OCI-LY1 (cell line): ENCODE measurements around the gene GCLM.
"Not testable (repeated sequence)": the region's sequence is repeated elsewhere in the genome, so short reads cannot be mapped to it uniquely, and the experiment has no call there.

Source experiments
- H2AFZ ChIP-seq: fragments of 200-600 bp; sonication (generic), shearing (Covaris generic); 2 replicates; pipeline ENCODE4 v1.6.0; 2014; ENCODE audit warnings: antibody characterized with exemption, mild to moderate bottlenecking, low read length
- H3F3A ChIP-seq: fragments of 200-600 bp; sonication (generic), shearing (Covaris generic); 2 replicates; pipeline ENCODE4 v1.6.0; 2014; ENCODE audit warnings: mild to moderate bottlenecking, antibody characterized with exemption, low read length, moderate library complexity; ENCODE audit not compliant: insufficient read depth
- H3K27ac ChIP-seq: fragments of 200-600 bp; sonication (generic); 2 replicates; pipeline ENCODE4 v1.5.1; 2014; ENCODE audit warnings: low read length, mixed run types, mild to moderate bottlenecking, low read depth; ENCODE audit not compliant: poor library complexity, severe bottlenecking
- H3K27me3 ChIP-seq: fragments of 200-600 bp; sonication (generic); 2 replicates; pipeline ENCODE4 v1.6.0; 2014; ENCODE audit warnings: antibody characterized with exemption, mild to moderate bottlenecking, low read length, moderate library complexity; ENCODE audit not compliant: insufficient read depth
- H3K36me3 ChIP-seq: fragments of 200-600 bp; sonication (generic); 2 replicates; pipeline ENCODE4 v1.6.1; 2014; ENCODE audit warnings: mild to moderate bottlenecking, antibody characterized with exemption, low read length, moderate library complexity, mixed read lengths; ENCODE audit not compliant: insufficient read depth
- H3K4me1 ChIP-seq: fragments of 200-600 bp; sonication (generic); 2 replicates; pipeline ENCODE4 v1.5.1; 2014; ENCODE audit warnings: mild to moderate bottlenecking, low read length, moderate library complexity; ENCODE audit not compliant: insufficient read depth, severe bottlenecking
- H3K4me2 ChIP-seq: fragments of 200-600 bp; sonication (generic), shearing (Covaris generic); 2 replicates; pipeline ENCODE4 v1.6.1; 2014; ENCODE audit warnings: low read length
- H3K4me3 ChIP-seq: fragments of 200-600 bp; sonication (generic); 2 replicates; pipeline ENCODE4 v1.5.1; 2014; ENCODE audit warnings: low read length, low read depth, mild to moderate bottlenecking, mixed read lengths; ENCODE audit not compliant: poor library complexity, severe bottlenecking
- H3K79me2 ChIP-seq: fragments of 200-600 bp; shearing (Covaris generic); 2 replicates; pipeline ENCODE4 v1.6.1; 2016; ENCODE audit warnings: mixed run types, low read length, mixed read lengths; ENCODE audit not compliant: insufficient read depth
- H3K9ac ChIP-seq: fragments of 200-600 bp; sonication (generic), shearing (Covaris generic); 2 replicates; pipeline ENCODE4 v1.6.1; 2014; ENCODE audit warnings: mild to moderate bottlenecking, low read length, mixed read lengths
- H3K9me2 ChIP-seq: fragments of 200-600 bp; sonication (generic), shearing (Covaris generic); 2 replicates; pipeline ENCODE4 v1.6.1; 2014; ENCODE audit warnings: low read depth, mild to moderate bottlenecking, low read length, mixed read lengths
- H3K9me3 ChIP-seq: fragments of 200-600 bp; shearing (Covaris generic); 2 replicates; pipeline ENCODE4 v1.6.1; 2014; ENCODE audit warnings: low read length, mixed read lengths
- H4K20me1 ChIP-seq: fragments of 200-600 bp; sonication (generic), shearing (Covaris generic); 2 replicates; pipeline ENCODE4 v1.6.0; 2016; ENCODE audit warnings: mild to moderate bottlenecking, low read length; ENCODE audit not compliant: insufficient read depth
- EZH2 ChIP-seq: fragments of 200-600 bp; sonication (generic), shearing (Covaris generic); IDR thresholded peaks from 2 replicates; pipeline ENCODE4 v1.8.0; 2017; ENCODE audit warnings: borderline replicate concordance, mixed run types, mild to moderate bottlenecking, antibody characterized with exemption, low read length, moderate library complexity, mixed read lengths
- TF ChIP-seq, protein P1 (sequence below): fragments of 200-600 bp; sonication (generic), shearing (Covaris generic); IDR thresholded peaks from 2 replicates; pipeline ENCODE4 v1.5.1; 2017; ENCODE audit warnings: mild to moderate bottlenecking, antibody characterized with exemption, low read length, moderate library complexity, mixed read lengths

The GCLM gene

DNA sequence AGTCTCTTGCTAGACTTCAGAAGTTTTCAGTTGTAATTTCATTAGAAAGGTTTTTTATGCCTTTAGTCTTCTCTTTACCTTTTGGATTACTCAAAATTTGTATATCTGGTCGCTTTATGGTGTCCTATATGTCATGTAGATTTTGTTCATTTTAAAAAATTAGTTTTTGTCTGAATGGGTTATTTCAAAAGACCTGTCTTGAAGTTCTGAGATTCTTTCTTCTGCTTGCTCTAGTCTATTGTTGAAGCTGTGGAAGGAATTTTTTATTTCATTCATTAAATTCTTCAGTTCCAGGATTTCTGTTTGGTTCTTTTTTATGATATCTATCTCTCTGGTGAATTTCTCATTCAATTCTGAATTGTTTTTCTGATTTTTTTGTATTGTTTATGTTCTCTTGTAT, 46.5 kb upstream of the GCLM start:
- H3K9me3 ChIP-seq: peaks cover 4% of the 10 kb centered on the region; the same call in 1 of the 2 replicates

DNA sequence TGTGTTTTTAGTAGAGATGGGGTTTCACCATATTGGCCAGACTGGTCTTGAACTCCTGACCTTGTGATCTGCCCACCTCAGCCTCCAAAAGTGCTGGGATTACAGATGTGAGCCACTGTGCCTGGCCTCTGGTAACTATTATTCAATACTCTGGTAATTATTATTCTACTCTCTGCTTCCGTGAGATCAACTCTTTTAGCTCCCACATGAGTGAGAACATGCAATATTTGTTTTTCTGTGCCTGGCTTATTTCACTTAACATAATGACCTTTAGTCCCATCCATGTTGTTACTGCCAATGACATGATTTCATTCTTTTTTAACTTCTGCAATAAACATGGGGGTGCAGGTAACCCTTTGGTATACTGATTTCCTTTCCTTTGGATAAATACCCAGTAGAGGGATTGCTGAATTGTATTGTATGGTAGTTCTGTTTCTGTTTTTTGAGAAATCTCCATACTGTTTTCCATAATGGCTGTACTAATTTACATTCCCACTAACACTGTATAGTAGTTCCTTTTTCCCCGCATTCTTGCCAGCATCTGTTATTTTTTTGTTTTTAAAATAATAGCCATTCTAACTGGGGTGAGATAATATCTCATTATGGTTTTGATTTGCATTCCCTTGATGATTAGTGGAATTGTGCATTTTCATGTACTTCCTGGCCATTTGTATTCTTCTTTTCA, 37.9 kb upstream of the GCLM start:
- not testable (repeated sequence) for H3K4me1 ChIP-seq, H3K9me3 ChIP-seq, H3F3A ChIP-seq, H4K20me1 ChIP-seq, H2AFZ ChIP-seq, H3K9ac ChIP-seq, H3K4me3 ChIP-seq, H3K79me2 ChIP-seq, H3K9me2 ChIP-seq, H3K36me3 ChIP-seq, H3K27ac ChIP-seq, H3K4me2 ChIP-seq, H3K27me3 ChIP-seq

More for the DNA sequence above, 46.5 kb upstream of the GCLM start:
- H3K4me2 ChIP-seq: no peak overlapping the region
- no peak overlapping the region for H3K4me3 ChIP-seq
- H3F3A ChIP-seq: no peaks in the 10 kb centered on the region
- no peak overlapping the region for H3K27ac ChIP-seq
- H3K36me3 ChIP-seq: no peaks in the 10 kb centered on the region
- no peaks in the 10 kb centered on the region for H3K27me3 ChIP-seq
- TF ChIP-seq, protein P1, sequence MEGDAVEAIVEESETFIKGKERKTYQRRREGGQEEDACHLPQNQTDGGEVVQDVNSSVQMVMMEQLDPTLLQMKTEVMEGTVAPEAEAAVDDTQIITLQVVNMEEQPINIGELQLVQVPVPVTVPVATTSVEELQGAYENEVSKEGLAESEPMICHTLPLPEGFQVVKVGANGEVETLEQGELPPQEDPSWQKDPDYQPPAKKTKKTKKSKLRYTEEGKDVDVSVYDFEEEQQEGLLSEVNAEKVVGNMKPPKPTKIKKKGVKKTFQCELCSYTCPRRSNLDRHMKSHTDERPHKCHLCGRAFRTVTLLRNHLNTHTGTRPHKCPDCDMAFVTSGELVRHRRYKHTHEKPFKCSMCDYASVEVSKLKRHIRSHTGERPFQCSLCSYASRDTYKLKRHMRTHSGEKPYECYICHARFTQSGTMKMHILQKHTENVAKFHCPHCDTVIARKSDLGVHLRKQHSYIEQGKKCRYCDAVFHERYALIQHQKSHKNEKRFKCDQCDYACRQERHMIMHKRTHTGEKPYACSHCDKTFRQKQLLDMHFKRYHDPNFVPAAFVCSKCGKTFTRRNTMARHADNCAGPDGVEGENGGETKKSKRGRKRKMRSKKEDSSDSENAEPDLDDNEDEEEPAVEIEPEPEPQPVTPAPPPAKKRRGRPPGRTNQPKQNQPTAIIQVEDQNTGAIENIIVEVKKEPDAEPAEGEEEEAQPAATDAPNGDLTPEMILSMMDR: no peak
- no peak for TF ChIP-seq EZH2
- no peak overlapping the region for H3K9ac ChIP-seq
- no peaks in the 10 kb centered on the region for H3K79me2 ChIP-seq
- H2AFZ ChIP-seq: no peak overlapping the region
- no peaks in the 10 kb centered on the region for H4K20me1 ChIP-seq
- H3K9me2 ChIP-seq: no peaks in the 10 kb centered on the region
- no peaks in the 10 kb centered on the region for H3K4me1 ChIP-seq

DNA sequence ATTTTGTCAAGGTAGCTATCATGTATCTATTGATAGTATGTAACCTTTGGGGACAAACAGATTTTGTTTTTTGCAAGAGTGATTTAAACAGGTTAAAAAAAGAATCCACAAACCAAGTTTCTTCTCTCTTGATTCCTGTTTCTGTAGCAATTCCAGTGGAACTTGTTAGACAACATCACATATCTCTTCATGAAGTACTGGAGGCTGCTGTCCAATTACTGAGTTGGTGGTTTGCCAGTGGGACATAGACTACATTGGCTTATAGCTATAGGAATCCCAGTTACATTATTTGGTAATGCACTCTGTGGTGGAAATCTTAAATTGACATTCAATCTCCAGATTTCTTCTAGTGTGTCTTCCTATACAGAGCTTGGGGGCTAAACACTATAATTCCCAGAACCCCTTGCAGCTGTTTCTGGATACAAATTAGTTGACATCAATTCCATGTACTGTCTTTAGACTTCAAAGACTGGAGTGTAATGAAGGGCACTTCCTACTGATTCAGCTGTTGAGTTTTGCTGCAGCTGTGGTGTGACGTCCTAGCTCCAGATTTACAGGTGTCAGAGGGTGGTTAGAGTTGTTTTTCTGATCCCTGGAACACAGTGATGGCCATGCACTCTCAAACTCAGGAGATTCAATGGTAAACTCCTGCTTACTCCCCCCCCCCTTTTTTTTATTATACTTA, 29.4 kb upstream of the GCLM start:
- Histone ChIP-seq H3K4me2 (no peak overlapping the region), H3F3A (no peaks in the 10 kb centered on the region), H3K9me3 (0 out of 2 replicates have a peak, but pooled peaks cover 7% of the 10 kb centered on the region), H3K27me3 (no peaks in the 10 kb centered on the region), H3K36me3 (no peaks in the 10 kb centered on the region), H3K4me1 (no peaks in the 10 kb centered on the region), H3K4me3 (no peak overlapping the region), H4K20me1 (no peaks in the 10 kb centered on the region), H3K9ac (no peak overlapping the region), H2AFZ (no peak overlapping the region), H3K79me2 (no peaks in the 10 kb centered on the region), H3K27ac (no peak overlapping the region), H3K9me2 (no peaks in the 10 kb centered on the region)
- TF ChIP-seq, protein P1: no peak
- no peak for TF ChIP-seq EZH2
